HG02798 (cell line): ENCODE measurements around the gene KIF5A.
A peak's percentile ranks its signal among the peaks of the same experiment; 100 is the strongest.
"Not testable (repeated sequence)": the region's sequence is repeated elsewhere in the genome, so short reads cannot be mapped to it uniquely, and the experiment has no call there.

ENCODE experiments used
- ATAC-seq: cut with Tn5 transposase; IDR thresholded peaks from one replicate; pipeline ENCODE4 v1.9.1; 2021; ENCODE audit warnings: mild to moderate bottlenecking; ENCODE audit not compliant: unreplicated experiment, poor library complexity

Gene KIF5A

DNA sequence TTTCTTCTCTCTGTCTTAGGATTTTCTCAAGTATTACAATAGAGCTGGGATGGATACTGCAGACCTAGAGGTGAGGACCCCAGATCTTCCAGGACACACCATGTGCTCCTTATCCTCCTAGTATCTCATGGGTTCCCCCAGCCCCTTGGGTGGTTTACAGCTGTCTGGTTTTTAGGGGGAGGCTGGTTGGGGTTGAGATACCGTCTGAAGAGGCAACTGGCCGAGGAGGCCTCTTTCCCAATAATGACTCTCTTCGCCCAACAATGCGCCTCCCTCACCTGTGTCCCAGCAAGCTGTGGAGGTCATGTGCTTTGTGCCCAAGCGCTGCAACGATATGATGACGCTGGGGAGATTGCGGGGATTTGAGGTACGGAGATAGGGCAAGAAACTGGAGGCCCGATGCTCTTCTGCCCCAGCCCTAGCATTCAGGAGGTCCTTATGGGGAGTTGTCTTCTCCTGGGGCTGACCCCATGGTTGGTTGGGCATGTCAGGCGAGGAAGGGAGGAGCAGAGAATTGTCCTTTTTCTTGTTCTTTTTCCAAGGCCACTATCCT lies 65.2 kb downstream of the KIF5A start:
- no peak for ATAC-seq

DNA sequence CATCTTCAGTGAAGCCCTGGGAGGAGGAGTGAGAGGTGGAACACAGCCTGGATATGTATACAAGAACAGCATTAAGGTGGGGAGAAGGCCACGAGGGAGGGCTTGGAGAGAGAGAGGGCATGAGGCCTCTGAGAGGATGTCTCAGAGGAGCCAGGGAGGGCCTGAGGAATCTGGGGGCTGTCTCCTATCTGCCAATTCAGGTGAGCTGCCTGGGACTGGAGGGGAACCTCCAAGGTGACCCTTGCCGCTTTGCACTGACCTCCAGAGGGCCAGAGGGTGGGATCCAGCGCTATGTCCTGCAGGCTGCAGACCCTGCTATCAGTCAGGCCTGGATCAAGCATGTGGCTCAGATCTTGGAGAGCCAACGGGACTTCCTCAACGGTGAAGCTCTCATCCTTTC lies 65.8 kb downstream of the KIF5A start:
- ATAC-seq, result no peak

DNA sequence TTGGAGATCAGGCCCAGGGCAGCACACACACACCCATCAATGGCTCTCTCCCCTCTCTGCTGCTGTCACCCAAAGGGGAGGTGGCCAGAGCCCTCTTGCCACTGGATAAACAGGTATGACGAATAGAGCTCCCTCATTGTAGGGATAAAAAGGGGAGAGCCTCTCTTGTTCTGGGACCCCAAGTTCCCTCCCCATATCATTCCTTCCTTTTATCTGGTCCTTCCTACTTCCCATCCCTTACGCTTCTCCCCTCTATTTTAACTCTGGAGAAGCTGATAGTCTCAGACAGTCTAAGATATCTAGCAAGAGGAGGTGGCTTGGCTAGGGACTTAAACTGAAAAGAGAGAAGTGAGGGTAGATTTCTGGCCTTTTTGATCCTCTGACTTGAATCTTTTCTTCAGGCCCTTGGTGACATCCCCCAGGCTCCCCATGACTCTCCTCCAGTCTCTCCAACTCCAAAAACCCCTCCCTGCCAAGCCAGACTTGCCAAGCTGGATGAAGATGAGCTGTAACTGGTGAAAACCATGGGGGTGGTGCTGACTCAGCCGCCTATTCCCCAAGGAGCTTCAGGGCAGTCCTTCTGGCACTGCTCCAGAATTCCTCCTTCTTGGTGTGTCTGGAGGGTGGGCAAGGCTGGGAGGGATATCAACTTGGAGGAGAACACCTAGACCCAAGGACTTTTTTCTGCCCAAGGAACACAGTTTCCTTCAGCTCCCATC lies 66.7 kb downstream of the KIF5A start:
- no peak for ATAC-seq

- ATAC-seq, result no peak
Observed at GRCh38 chr12:57617942-57618341, 68.1 kb downstream of the KIF5A start.

DNA sequence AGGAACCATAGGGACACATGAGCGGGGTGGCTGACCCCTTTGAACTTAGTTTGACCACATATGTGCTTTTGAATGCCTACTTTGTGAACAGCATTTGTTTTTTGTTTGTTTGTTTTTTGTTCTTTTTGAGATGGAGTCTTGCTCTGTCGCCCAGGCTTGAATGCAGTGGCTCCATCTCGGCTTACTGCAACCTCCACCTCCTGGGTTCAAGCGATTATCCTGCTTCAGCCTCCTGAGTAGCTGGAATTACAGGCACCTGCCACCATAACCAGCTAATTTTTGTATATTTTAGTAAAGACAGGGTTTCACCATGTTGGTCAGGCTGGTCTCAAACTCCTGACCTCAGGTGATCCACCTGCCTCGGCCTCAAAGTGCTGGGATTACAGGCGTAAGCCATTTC lies 68.6 kb downstream of the KIF5A start:
- not testable (repeated sequence) for ATAC-seq

GRCh38 chr12:57618966-57619433 lies 69.2 kb downstream of the KIF5A start:
- ATAC-seq, result no peak

- ATAC-seq, result no peak
Observed at GRCh38 chr12:57619434-57620244, 69.8 kb downstream of the KIF5A start.

- ATAC-seq, result no peak
Observed at GRCh38 chr12:57620245-57620935, 70.5 kb downstream of the KIF5A start.

DNA sequence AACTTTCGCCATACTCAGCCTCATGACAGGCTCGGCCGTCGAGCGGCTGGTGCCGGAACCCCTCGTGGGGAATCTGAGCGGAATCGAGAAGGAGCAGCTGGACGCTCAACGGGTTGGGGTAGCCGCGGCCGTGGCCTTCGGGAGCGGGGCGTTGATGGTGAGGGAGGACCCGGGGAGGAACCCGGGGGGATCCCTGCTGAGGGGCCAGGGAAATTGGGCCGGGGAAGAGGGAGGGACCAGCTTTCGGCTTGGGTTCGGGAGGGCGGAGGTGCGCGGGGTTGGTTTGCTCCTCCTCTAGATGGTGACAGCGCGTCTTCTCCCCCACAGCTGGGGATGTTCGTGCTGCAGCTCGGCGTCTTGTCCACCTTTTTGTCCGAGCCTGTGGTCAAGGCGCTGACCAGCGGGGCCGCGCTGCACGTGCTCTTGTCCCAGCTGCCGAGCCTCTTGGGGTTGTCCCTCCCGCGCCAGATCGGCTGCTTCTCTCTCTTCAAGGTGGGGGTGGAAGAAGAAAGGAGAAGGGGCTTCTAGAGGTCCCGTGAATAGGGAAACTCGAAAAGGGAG lies 71.2 kb downstream of the KIF5A start:
- no peak for ATAC-seq

GRCh38 chr12:57621497-57622292 lies 71.9 kb downstream of the KIF5A start:
- peak; percentile 62 for ATAC-seq

GRCh38 chr12:57622293-57623245 lies 72.7 kb downstream of the KIF5A start:
- ATAC-seq, result no peak

DNA sequence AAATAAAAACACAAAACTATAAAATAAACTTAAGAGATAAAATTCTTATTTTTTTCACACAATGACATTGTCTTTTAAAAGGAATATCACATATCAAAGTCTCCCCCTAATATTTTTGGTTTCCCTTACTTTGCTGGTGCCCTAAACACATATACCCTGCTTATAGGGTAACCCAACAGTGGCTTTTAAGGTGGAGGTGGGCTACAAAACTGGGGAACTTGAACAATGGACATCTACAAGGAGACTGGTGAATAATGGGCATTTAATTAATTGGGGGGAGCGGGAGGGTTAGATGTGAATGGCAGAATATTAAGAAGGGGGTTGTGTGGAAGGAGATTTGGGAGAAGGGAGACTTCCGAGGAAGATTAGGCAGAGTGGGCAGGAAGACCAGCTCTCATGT lies 73.5 kb downstream of the KIF5A start:
- ATAC-seq, result no peak

DNA sequence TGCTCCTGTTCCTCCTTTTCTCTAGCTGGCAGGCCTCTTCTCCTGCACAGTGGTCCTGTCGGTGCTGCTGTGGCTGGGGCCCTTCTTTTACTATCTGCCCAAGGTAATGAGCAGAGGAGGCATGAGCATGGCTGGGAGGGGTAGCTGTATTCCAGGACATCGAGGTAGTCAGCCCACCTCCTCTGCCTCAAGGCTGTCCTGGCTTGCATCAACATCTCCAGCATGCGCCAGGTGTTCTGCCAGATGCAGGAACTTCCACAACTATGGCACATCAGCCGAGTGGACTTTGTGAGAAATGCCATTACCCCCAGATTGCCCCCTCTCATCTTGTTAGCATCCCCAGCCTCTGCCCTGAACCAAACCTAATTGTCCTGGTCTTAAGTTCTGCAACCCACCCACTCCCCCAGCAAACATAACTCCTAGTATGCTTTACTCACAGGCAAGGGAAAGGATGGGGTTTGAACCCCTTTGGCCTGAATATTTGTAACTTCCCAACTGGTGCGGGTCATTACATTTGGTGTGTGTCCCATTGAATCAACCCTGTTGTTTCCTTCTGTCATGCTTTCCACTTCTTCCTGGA lies 74.1 kb downstream of the KIF5A start:
- ATAC-seq, result no peak

DNA sequence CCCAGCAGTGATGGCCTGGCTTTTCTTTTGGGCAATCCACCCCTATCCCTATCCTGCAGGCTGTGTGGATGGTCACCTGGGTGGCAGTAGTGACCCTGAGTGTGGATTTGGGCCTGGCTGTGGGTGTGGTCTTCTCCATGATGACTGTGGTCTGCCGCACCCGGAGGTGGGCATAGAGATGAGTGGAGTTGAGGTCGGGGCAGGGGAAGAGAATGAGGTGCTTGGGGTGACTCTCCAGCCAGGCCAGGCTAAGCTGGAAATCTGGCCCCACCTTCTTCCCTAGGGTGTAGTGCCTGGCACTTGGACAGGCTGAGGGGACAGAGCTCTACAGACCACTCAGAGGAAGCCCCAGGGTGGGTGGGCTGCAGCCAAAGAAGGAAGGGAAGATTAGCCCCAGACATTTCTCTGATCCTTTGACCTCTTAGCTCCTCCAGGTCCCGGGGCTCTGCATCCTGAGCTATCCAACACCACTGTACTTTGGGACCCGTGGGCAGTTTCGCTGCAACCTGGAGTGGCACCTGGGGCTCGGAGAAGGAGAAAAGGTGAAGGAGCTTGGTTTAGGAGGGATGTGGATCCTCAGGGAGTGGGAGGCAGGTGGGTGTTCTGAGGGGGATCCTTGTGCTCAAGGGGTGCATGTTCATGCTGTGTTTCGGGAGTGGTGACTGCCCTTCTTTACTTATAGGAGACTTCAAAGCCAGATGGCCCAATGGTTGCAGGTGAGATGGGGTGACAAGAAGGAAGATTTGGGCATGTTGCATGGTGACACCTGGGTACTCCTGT lies 74.8 kb downstream of the KIF5A start:
- ATAC-seq, result no peak

GRCh38 chr12:57625261-57626032 lies 75.6 kb downstream of the KIF5A start:
- no peak for ATAC-seq

DNA sequence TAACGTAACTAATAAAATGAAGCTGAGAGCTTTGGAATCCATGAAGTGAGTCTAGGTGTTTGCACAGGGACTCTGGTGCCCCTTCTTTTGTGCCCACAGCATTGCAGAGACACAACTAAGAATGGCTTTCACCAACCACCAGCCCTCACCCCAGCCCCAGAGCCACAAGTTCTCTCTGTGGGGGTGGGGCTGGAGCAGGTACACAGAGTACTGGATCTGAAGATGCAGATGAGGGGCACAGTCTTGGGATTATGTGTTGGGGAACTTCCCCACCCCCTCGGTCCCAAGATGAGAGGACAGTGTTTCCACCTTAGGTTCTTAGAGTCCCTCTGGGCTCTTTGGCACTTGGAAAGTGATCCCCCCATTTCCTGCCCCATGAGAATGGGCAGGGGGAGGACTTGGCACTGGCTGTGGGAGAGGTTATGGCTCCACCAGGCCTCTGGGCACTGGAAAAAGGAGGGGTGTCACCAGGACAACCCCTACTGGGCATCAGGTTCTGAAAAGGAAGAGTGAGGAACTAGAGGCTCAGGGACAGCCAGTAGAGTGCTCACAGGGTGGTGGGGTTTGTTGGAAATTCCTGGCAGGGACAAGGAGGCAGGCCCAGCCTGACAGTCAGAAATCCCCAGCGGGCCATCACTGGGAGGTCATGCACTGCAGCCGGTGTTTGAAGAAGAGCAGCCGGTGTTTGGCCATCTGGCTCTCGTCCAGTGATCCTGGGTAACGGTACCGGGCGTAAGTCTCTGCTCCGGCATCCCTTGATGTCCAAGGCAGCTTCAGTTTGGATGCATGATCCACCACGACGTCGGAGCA lies 76.5 kb downstream of the KIF5A start:
- ATAC-seq, result no peak
